GM12801 (cell line): ENCODE data around the gene AFF3.

Source experiments
- TF ChIP-seq, protein P1 (sequence below): IDR thresholded peaks from one replicate; pipeline ENCODE4 v1.5.1; 2011; ENCODE audit warnings: control low read depth; ENCODE audit not compliant: insufficient read length; ENCODE audit errors: extremely low read depth

The AFF3 gene

DNA sequence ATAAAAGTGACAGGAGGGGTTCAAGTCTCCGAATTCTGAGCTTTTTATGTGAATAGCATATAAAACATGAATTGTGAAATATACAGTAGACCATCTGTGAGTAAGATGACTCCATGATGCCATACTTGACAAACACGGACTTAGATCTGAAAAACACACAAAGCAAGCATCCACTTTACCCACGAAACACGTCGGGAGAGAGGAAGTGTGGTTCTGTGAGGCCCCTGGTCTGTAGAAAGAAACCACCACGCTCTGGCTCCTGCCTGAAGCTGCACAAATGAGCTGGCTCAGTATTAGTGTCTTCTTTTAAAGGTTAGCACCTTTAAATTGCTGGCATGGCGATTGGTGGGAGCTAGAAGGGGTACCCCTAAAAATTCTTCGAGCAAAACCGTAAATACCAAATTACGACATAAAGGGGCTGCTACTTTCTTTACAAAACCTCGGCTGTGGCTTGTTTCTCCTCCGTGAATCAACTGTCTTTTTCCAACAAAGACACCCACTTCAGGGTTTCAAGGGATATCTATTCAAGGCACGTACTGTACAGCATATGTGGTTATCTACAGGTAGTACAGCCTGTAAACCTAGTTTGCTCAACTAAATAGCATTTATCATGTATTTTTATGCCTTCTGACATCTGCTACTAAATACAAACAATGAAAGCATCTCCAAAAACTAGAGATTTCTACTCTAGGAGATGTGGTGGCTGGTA is 70.9 kb downstream of the AFF3 start:
- TF ChIP-seq, protein P1, sequence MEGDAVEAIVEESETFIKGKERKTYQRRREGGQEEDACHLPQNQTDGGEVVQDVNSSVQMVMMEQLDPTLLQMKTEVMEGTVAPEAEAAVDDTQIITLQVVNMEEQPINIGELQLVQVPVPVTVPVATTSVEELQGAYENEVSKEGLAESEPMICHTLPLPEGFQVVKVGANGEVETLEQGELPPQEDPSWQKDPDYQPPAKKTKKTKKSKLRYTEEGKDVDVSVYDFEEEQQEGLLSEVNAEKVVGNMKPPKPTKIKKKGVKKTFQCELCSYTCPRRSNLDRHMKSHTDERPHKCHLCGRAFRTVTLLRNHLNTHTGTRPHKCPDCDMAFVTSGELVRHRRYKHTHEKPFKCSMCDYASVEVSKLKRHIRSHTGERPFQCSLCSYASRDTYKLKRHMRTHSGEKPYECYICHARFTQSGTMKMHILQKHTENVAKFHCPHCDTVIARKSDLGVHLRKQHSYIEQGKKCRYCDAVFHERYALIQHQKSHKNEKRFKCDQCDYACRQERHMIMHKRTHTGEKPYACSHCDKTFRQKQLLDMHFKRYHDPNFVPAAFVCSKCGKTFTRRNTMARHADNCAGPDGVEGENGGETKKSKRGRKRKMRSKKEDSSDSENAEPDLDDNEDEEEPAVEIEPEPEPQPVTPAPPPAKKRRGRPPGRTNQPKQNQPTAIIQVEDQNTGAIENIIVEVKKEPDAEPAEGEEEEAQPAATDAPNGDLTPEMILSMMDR = no peak

DNA sequence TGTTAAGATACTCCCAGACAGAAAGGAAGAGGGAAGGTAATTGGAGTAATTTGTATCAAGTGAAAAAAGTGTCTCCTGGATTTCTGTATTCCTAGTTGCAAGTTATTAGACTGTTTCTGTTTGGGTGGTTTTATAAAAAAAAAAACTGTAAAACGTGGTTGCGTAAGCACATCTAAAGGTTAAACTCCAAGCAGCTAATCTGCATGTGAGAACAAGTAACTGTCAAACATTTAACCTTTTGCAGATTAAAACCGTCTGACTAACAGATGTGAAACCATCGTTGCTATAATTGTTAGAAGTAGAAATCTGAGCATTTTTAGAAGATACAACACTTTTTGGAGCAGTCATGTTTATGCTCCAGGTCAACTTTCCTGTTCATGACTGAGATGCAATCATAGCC is 72.3 kb downstream of the AFF3 start:
- TF ChIP-seq, protein P1 = no peak

DNA sequence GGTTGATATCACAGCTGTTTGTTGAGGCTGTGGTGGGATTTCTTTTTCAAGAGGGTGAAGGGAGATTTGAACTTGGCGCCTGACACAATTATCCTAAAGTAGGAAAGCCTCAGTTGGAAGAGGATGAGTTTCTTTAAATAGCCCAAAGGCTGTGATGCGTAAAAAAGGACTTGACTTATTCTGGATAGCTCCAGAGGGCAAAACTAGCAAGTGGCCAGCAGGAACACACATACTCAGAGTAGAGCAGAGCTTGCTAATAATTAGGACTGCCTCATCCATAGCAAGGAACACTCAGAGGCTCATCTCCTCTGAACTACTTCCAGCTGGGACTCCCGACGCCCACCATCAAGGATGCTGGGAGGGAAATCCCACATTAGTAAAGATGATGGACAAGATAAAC is 74.0 kb downstream of the AFF3 start:
- TF ChIP-seq, protein P1 = no peak

DNA sequence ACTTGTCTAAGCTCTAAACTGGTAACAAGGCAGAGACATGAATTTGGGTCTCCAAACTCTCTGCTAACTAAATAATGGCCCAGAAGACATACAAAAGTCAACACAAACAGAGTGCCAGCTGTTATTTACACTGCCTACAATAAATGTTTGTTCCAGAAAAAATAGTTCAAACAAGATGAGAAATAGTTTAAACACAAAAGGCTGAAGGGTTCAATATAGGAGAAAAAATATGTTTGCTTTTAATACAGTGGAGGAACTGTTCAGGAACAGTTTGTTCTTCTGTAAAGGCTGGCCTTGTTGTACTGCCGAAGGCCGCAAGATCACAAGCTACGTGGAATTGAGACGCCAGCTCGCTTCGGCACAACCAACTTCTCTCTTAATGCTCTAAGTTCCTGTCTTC is 74.6 kb downstream of the AFF3 start:
- TF ChIP-seq, protein P1 = no peak

DNA sequence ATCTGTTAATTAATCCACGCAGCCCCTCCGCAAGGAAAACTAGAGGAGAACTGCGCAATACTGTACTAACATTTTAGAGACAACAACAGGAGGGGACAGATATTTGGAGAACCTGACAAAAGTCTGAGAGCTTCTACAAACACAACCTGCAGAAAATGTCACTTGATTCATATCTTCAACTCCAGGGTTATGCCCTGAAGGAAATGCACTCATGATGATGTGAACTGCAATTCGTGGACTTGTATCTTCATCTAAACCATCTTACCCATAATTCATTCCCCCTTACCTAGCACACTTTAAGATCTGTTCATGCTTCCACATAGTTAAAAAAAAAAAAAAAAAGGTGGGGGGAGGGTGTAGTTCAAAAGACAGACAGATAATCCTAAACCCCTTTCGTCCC is 75.5 kb downstream of the AFF3 start:
- TF ChIP-seq, protein P1 = no peak

DNA sequence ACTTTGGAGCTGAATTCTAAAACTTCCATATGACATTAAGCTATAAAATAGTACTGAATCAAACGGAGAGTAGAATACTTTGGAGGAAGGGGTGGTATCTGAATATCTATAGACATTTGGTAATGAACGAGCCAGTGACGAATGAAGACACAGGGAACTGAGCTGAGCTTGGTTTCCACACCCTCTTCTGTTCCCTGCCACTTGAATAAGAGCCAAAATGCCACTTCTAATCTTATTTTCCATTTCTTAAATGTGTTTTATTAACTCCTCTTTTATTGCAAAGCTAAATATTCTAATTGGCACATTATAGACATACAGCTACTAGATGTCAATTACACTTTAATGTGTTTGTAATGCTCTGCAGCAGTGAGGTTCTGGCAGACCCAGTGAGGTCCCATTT is 76.1 kb downstream of the AFF3 start:
- TF ChIP-seq, protein P1 = no peak

DNA sequence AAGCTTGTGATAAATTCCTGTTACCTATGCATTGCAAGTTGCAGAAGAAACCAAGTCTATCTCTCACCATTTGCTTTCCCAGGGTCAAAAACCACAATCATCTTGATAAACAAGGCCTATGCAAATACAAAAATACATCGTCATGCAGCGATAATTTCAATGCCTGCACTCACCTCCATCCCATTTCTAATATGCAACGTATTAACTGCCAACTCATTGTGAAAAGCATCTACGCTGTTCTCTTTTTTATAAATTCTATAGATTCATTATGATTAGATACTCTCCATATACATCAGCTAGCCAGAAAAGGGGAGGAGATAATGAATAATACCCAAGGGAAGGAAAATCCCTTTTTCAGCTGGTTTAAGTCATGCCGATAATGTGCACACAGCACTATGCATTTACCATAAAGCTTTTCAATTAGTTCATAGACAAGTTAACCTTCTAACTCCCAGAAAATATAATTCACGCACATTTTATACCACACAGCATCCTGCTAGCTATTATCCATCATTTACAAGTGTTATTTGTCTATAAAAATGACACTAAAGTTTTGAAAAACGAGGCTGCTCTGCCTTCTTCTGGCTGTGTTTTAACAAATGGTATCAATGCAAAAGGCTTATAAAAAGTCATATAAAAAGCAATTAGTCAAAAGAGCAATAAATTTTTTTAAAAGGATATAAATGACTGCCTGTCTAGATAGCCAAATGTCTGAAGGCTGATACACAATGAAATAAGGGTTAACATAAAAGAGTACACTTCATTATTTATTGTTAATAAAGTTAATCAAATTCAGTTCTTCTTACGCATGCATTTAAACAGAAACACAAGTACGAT is 77.6 kb downstream of the AFF3 start:
- TF ChIP-seq, protein P1 = no peak
